GM13977 (cell line): ENCODE data around the gene ADARB1.

Source experiments
- DNase-seq: peaks from one replicate; pipeline ENCODE4 v3.0.0; 2012; ENCODE audit warnings: low spot score
- in situ Hi-C: fragments of 300-500 bp; cut with MboI; formaldehyde crosslinking; loops from one replicate; pipeline ENCODE4 v1.12.0; 2022; ENCODE audit warnings: low sequenced_read_pairs, low pct_unique_long_range_greater_than_20kb, mixed read lengths, inconsistent platforms; ENCODE audit not compliant: unreplicated experiment
- TF ChIP-seq, protein P1 (sequence below): IDR thresholded peaks from 2 replicates; pipeline ENCODE4 v1.5.1; 2012; ENCODE audit warnings: mild to moderate bottlenecking, control low read depth; ENCODE audit not compliant: insufficient read depth; ENCODE audit errors: extremely low read depth, missing control alignments

The ADARB1 gene

GRCh38 chr21:45228656-45229240 lies 154.4 kb downstream of the ADARB1 start:
- in situ Hi-C loops = no loop called here
- TF ChIP-seq, protein P1, sequence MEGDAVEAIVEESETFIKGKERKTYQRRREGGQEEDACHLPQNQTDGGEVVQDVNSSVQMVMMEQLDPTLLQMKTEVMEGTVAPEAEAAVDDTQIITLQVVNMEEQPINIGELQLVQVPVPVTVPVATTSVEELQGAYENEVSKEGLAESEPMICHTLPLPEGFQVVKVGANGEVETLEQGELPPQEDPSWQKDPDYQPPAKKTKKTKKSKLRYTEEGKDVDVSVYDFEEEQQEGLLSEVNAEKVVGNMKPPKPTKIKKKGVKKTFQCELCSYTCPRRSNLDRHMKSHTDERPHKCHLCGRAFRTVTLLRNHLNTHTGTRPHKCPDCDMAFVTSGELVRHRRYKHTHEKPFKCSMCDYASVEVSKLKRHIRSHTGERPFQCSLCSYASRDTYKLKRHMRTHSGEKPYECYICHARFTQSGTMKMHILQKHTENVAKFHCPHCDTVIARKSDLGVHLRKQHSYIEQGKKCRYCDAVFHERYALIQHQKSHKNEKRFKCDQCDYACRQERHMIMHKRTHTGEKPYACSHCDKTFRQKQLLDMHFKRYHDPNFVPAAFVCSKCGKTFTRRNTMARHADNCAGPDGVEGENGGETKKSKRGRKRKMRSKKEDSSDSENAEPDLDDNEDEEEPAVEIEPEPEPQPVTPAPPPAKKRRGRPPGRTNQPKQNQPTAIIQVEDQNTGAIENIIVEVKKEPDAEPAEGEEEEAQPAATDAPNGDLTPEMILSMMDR = no peak
- DNase-seq = no peak

DNA sequence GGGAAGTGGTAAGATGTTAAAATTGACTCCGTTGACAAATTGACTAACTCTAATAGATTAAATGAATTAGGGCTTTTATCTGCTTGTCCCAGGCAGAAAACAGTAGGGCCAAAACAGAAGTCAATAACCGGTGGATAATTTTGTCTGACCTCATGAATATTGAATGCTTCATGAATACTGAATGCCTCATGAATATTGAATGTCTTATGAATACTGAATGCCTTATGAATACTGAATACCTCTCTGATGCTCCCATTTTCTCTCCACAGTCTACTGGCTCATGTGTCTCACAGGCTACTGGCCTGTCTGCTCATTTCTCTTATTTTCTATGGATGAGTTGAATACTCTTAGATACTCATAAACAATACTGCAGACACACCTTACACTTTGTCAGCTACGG lies 157.3 kb downstream of the ADARB1 start:
- in situ Hi-C loops = no loop called here
- no peak for DNase-seq
- TF ChIP-seq, protein P1 = no peak

- in situ Hi-C loops = no loop called here
- DNase-seq = no peak
- TF ChIP-seq, protein P1 = no peak
Observed at GRCh38 chr21:45234127-45234526, 159.7 kb downstream of the ADARB1 start.

DNA sequence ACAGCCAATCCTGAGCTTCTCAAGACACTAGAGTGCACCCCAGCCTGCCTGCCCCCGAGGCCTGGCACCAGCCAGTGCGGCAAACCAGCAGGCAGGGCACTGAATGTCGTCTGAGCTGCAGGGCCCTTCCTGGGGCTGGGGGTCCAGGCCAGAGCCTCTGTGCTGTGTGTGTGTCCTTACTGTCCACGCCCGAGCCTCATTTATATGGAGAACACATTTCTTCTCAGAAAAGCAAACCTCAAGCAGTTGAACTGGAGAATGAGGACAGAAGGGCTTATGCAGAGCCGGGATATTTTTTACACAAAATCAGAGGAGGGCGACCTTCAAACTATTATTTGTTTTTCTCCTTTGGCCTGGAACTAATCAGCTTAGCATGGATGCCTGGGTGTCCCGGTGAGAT lies 160.6 kb downstream of the ADARB1 start:
- DNase-seq = no peak
- TF ChIP-seq, protein P1 = no peak
- in situ Hi-C loops = no loop called here

DNA sequence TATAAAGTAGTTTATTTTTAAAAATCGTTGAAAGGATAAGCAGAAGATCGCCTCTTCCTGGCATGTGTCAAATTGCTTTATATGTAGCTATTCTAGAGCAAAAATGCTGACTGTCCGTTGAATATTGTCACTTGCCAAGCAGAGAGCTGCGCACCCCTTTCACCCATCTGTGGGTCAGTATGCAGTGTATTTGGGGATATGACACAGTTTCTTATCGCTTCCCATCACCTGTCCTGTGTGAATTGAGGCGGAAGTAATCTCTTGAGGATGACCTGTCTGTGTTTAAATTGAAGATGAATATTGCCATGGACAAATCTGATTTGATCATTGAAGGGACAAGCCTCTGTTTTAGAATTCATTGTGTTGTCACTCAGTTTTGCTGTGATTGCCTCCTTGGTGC lies 161.1 kb downstream of the ADARB1 start:
- DNase-seq = no peak
- TF ChIP-seq, protein P1 = no peak
- in situ Hi-C loops = no loop called here

DNA sequence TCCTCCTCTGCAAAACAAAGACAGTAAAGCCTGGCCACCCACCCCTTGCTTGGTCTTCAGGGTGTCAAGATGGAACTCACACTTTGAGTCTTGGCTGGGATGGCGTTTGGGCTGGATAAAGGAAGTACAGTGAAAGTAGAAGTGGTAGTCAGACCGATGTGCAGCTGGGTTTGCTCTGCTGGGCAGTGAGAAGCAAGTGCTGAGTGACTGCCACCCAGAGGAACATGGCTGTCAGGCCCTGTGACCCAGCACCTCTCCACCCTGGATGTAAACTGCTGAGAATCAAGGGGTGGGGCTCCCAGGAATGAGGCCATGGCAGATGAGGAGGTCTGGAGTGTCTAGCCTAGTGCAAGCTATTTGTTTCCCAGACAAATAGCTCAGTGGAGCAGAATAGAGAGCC lies 162.1 kb downstream of the ADARB1 start:
- in situ Hi-C loops = no loop called here
- no peak for DNase-seq
- TF ChIP-seq, protein P1 = no peak

- in situ Hi-C loops = no loop called here
- TF ChIP-seq, protein P1 = no peak
- DNase-seq = no peak
Observed at GRCh38 chr21:45237401-45237800, 163.0 kb downstream of the ADARB1 start.
